HG02798 (cell line): ENCODE measurements around the gene C2orf78.
"Not testable (repeated sequence)": the region's sequence is repeated elsewhere in the genome, so short reads cannot be mapped to it uniquely, and the experiment has no call there.

Experiments
- ATAC-seq: cut with Tn5 transposase; IDR thresholded peaks from one replicate; pipeline ENCODE4 v1.9.1; 2021; ENCODE audit warnings: mild to moderate bottlenecking; ENCODE audit not compliant: unreplicated experiment, poor library complexity

The C2orf78 gene

GRCh38 chr2:73778867-73779466 lies 5.0 kb upstream of the C2orf78 start:
- not testable (repeated sequence) for ATAC-seq

GRCh38 chr2:73779467-73780236 lies 4.3 kb upstream of the C2orf78 start, which contains the start of gene DUSP11:
TSS of gene DUSP11 (minus strand) at chr2:73780103. CDS start at chr2:73779974, 129 bp downstream.
- peak; percentile 100 for ATAC-seq

GRCh38 chr2:73780237-73780582 lies 3.8 kb upstream of the C2orf78 start:
- no peak for ATAC-seq

- not testable (repeated sequence) for ATAC-seq
Observed at GRCh38 chr2:73783402-73783801, 581 bp upstream of the C2orf78 start.

GRCh38 chr2:73811878-73812277 lies 27.9 kb downstream of the C2orf78 start:
- ATAC-seq = no peak

GRCh38 chr2:73812635-73813034 lies 28.7 kb downstream of the C2orf78 start:
- ATAC-seq = no peak

GRCh38 chr2:73818296-73818695 lies 34.3 kb downstream of the C2orf78 start:
- ATAC-seq = no peak

- peak; percentile 90 for ATAC-seq
Observed at GRCh38 chr2:73821227-73821626, 37.2 kb downstream of the C2orf78 start.

GRCh38 chr2:73821669-73822068 lies 37.7 kb downstream of the C2orf78 start:
- no peak for ATAC-seq

- peak; percentile 56 for ATAC-seq
Observed at GRCh38 chr2:73822276-73822675, 38.3 kb downstream of the C2orf78 start.

- no peak for ATAC-seq
Observed at GRCh38 chr2:73822991-73823390, 39.0 kb downstream of the C2orf78 start.

GRCh38 chr2:73823416-73823815 lies 39.4 kb downstream of the C2orf78 start:
- no peak for ATAC-seq

- ATAC-seq = no peak
Observed at GRCh38 chr2:73823916-73824523, 40.0 kb downstream of the C2orf78 start.

- no peak for ATAC-seq
Observed at GRCh38 chr2:73825408-73825807, 41.4 kb downstream of the C2orf78 start.

GRCh38 chr2:73827018-73827417 lies 43.0 kb downstream of the C2orf78 start:
- no peak for ATAC-seq

- ATAC-seq = no peak
Observed at GRCh38 chr2:73827660-73828388, 43.8 kb downstream of the C2orf78 start.

- ATAC-seq = no peak
Observed at GRCh38 chr2:73828389-73828817, 44.4 kb downstream of the C2orf78 start.

GRCh38 chr2:73828818-73829570 lies 45.0 kb downstream of the C2orf78 start, which contains the start of gene STAMBP:
TSS of gene STAMBP (plus strand) at chr2:73828961. CDS start at chr2:73830857, 1,896 bp downstream.
- peak; percentile 95 for ATAC-seq

- ATAC-seq = no peak
Observed at GRCh38 chr2:73830871-73831401, 47.0 kb downstream of the C2orf78 start.

- ATAC-seq = no peak
Observed at GRCh38 chr2:73832930-73833329, 48.9 kb downstream of the C2orf78 start.
